ENCODE results near the gene MAPKAP1. TPM values are rescaled to one million over a fixed set of nuclear protein-coding genes. Genes with fewer than 3 reads are reported as not detected.
A peak's percentile ranks its signal among the peaks of the same experiment; 100 is the strongest.

MAPKAP1 gene
- total RNA-seq, 4 donors from 2014 or later = 87.1 to 114 (median 111) TPM

- H3K4me3 ChIP-seq (replicated peaks in 1 of 3) = no peak overlapping the region
These were observed 297.1 kb downstream of the MAPKAP1 start for GRCh38 chr9:125409637-125410521.

GRCh38 chr9:125409217-125409636 is 297.8 kb downstream of the MAPKAP1 start:
- Histone ChIP-seq H3K27me3 (no peaks in the 10 kb centered on the region), H3K36me3 (no peaks in the 10 kb centered on the region), H3K4me1 (peaks cover 4% of the 10 kb centered on the region in 2 donors), H3K27ac (no peak overlapping the region), H3K4me3 (replicated peaks in 1 of 3) (no peak overlapping the region), H3K9me3 (no peaks in the 10 kb centered on the region)
- no peak for TF ChIP-seq POLR2A (IDR thresholded peaks at IDR 0.05)
- TF ChIP-seq, protein P1, sequence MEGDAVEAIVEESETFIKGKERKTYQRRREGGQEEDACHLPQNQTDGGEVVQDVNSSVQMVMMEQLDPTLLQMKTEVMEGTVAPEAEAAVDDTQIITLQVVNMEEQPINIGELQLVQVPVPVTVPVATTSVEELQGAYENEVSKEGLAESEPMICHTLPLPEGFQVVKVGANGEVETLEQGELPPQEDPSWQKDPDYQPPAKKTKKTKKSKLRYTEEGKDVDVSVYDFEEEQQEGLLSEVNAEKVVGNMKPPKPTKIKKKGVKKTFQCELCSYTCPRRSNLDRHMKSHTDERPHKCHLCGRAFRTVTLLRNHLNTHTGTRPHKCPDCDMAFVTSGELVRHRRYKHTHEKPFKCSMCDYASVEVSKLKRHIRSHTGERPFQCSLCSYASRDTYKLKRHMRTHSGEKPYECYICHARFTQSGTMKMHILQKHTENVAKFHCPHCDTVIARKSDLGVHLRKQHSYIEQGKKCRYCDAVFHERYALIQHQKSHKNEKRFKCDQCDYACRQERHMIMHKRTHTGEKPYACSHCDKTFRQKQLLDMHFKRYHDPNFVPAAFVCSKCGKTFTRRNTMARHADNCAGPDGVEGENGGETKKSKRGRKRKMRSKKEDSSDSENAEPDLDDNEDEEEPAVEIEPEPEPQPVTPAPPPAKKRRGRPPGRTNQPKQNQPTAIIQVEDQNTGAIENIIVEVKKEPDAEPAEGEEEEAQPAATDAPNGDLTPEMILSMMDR (IDR thresholded peaks at IDR 0.05) = no peak
- no peak for DNase-seq
- intact Hi-C loops (cut with DNase I) = loop anchor here (2.0 to 5.0 kb wide), 2 partner anchors 222 to 818 kb away; no protein-coding TSS in a partner anchor
- WGBS, 2 donors = 90 to 93% methylated on average over 14 to 17 of the region's 20 CpGs

More at GRCh38 chr9:125409637-125410521, 297.1 kb downstream of the MAPKAP1 start:
- intact Hi-C loops (cut with DNase I) = loop anchor here (2.0 to 5.0 kb wide), 2 partner anchors 221 to 817 kb away; no protein-coding TSS in a partner anchor
- Histone ChIP-seq H3K27ac (no peak overlapping the region), H3K9me3 (no peaks in the 10 kb centered on the region), H3K4me1 (peaks cover 4% of the 10 kb centered on the region in 2 donors), H3K36me3 (no peaks in the 10 kb centered on the region), H3K27me3 (no peaks in the 10 kb centered on the region)
- peak in 1 of 2 donors; percentile 26 for DNase-seq
- WGBS, 2 donors = 93 to 94% methylated on average over 13 of the region's 13 CpGs
- no peak for TF ChIP-seq POLR2A (IDR thresholded peaks at IDR 0.05)
- TF ChIP-seq, protein P1 (IDR thresholded peaks at IDR 0.05) = no peak

DNA sequence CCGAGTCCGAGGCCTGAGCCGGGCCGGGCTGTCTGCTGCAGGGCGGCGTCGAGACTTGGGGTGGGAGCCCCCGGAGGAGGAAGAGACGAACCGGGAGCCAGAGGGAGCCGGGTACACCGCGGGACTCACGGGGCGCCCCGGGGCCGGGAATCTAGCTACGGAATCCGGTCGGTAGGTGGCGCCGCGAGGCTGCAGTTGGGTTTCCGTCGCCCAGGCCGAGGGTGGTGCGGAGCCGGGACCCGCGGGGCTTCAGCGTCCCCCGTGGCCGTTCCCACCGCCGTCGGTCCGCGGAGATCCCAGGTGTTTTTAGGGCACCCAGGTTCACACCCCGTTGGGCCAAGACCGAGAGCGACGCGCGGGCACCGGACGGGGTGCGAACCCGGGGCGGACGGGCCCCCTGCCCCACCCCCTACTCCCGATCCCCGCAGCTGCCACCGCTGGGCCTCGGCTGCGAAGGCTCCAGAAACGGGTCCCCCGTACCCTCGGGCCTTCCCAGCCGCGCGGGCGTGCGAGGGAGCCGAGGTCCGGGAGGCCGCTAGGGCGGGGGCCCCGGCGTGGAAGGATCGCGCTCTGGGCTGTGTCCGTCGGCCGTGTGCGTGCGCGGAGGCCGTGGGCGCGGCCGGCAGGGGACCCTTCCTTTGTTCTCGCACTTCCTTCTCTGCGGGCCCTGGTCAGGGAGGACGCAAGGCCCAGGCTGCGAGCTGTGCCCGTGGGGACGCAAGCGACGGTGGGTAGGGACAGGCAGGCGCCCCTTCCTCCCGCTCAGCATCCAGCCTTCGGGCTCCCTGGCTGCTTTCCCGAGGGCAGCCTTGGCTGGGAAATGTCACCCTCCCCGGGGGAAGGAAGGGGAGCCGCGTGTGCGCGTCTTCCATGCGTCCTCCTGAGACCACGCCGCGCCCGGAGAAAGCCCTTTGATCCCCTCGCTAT is 298.8 kb downstream of the MAPKAP1 start:
- 17 to 36% methylated on average over 13 to 32 of the region's 104 CpGs for WGBS, 2 donors
- Histone ChIP-seq H3K36me3 (no peaks in the 10 kb centered on the region), H3K27ac (no peak overlapping the region), H3K9me3 (no peaks in the 10 kb centered on the region), H3K27me3 (no peaks in the 10 kb centered on the region), H3K4me1 (peaks cover 4% of the 10 kb centered on the region in 2 donors), H3K4me3 (replicated peaks in 1 of 3) (peak overlapping the region; percentile 10 to 39 (median 35))
- TF ChIP-seq, protein P1 (IDR thresholded peaks at IDR 0.05) = peak; percentile 65 to 91 (median 80)
- no peak for TF ChIP-seq POLR2A (IDR thresholded peaks at IDR 0.05)
- intact Hi-C loops (cut with DNase I) = loop anchor here (2.0 to 5.0 kb wide), 2 partner anchors 223 to 819 kb away; no protein-coding TSS in a partner anchor
- DNase-seq = peak; percentile 68 to 74

DNA sequence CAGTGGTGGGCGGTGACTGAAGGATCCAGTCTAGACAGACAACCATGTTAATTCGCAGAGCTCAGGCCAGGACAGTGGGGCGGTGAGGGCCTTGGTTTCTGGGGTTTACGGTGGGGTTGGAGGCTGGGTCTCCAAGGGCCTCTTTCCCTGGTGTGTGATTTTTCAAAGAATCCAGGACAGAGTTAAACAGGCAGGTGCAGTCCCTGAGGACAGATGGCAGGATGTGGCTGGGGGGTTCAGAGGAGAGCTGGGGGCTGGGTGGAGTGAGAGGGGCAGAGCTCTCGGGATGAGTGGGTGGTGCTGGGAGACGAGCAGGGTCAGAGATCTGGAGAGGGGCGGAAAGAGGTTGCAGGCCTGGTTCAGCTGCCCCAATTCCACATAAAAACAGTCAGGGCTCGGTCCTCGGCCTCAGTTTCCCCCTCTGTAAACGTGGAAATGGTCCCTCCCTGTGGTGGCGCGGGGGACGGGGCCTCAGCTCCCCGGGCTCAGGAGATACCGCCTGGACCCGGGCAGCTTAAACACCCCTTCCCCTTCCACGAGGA is 299.5 kb downstream of the MAPKAP1 start:
- Histone ChIP-seq H3K9me3 (no peaks in the 10 kb centered on the region), H3K4me1 (peaks cover 4% of the 10 kb centered on the region in 2 donors), H3K27me3 (no peaks in the 10 kb centered on the region), H3K4me3 (replicated peaks in 1 of 3) (peak overlapping the region in 2 of 3 donors; percentile 10 to 39), H3K27ac (no peak overlapping the region), H3K36me3 (no peaks in the 10 kb centered on the region)
- 53 to 73% methylated on average over 8 to 13 of the region's 17 CpGs for WGBS, 2 donors
- intact Hi-C loops (cut with DNase I) = loop anchor here (5.0 kb wide), 1 partner anchor 820 kb away; no protein-coding TSS in a partner anchor
- DNase-seq = no peak
- no peak for TF ChIP-seq POLR2A (IDR thresholded peaks at IDR 0.05)
- TF ChIP-seq, protein P1 (IDR thresholded peaks at IDR 0.05) = no peak
